HepG2 (cell line): ENCODE data around the gene ARL16.

Experiments
- DPF2 ChIP-seq: sonication (generic); formaldehyde crosslinking; IDR thresholded peaks from 2 replicates; pipeline ENCODE4 v1.4.0; 2020; ENCODE audit warnings: mild to moderate bottlenecking, low read depth, missing genetic modification reagents, borderline replicate concordance
- HMG20A ChIP-seq: IDR thresholded peaks from 2 replicates; pipeline ENCODE4 v1.6.1; 2016; ENCODE audit warnings: borderline replicate concordance
- KDM4B ChIP-seq: sonication (generic); formaldehyde crosslinking; IDR thresholded peaks from 2 replicates; pipeline ENCODE4 v1.4.0; 2020; ENCODE audit warnings: missing genetic modification reagents
- NR2C2 ChIP-seq: sonication (generic); formaldehyde crosslinking; IDR thresholded peaks from 2 replicates; pipeline ENCODE4 v1.4.0; 2020; ENCODE audit warnings: missing genetic modification reagents, mild to moderate bottlenecking, moderate library complexity, borderline replicate concordance
- POLR2A ChIP-seq, 2 experiments: IDR thresholded peaks; 2 replicates each; pipeline ENCODE4 v1.6.1; 2011; ENCODE audit warnings: low read depth in 2 of 2, low read length in 2 of 2, mild to moderate bottlenecking in 1 of 2, moderate library complexity in 1 of 2; ENCODE audit not compliant: insufficient read depth in 1 of 2
- RFX5 ChIP-seq: IDR thresholded peaks from 2 replicates; pipeline ENCODE4 v1.6.1; 2011; ENCODE audit warnings: low read depth, low read length, improper control_type of control experiment
- SCMH1 ChIP-seq: sonication (generic); formaldehyde crosslinking; IDR thresholded peaks from 2 replicates; pipeline ENCODE4 v1.9.0; 2021; ENCODE audit warnings: missing genetic modification reagents, mild to moderate bottlenecking, borderline replicate concordance
- SMC3 ChIP-seq: IDR thresholded peaks from 2 replicates; pipeline ENCODE4 v1.6.1; 2011; ENCODE audit warnings: low read length, improper control_type of control experiment
- TCF7 ChIP-seq: sonication (generic); IDR thresholded peaks from 2 replicates; pipeline ENCODE4 v1.6.1; 2016; ENCODE audit warnings: antibody characterized with exemption, low read depth
- ZNF263 ChIP-seq: sonication (generic); formaldehyde crosslinking; IDR thresholded peaks from 2 replicates; pipeline ENCODE4 v1.4.0; 2020; ENCODE audit warnings: missing genetic modification reagents
- TF ChIP-seq, protein P1 (sequence below): sonication (generic); formaldehyde crosslinking; IDR thresholded peaks from 2 replicates; pipeline ENCODE4 v1.5.0; 2020; ENCODE audit warnings: mild to moderate bottlenecking, missing genetic modification reagents, moderate library complexity

DNA sequence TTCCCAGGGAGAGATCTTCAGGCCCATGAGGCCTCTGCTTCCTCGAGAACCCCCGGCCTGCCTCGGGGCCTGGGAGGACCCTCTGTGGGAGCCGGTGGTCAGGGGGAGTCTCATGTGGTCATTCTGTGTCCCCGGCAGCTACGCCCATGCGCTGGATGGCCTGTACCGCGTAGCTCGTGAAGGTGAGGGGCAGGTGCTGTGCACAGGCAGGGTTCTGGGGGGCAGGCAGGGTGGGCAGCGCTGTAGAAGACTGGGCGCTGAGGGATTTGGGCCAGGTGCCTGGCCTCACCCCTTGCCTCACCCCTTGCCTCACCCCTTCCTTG, 33.0 kb upstream of the ARL16 start:
- TF ChIP-seq TCF7 (no peak), SMC3 (no peak), ZNF263 (CRISPR knock-in tag) (no peak), SCMH1 (no peak), DPF2 (no peak), POLR2A (IDR thresholded peaks at IDR 0.05; ENCODE audit: insufficient read depth in 1 of 2, low read depth in 2 of 2, low read length in 2 of 2) (no peak), RFX5 (no peak), KDM4B (CRISPR knock-in tag) (no peak), HMG20A (CRISPR knock-in tag) (no peak), NR2C2 (CRISPR knock-in tag) (no peak)
- TF ChIP-seq, protein P1, sequence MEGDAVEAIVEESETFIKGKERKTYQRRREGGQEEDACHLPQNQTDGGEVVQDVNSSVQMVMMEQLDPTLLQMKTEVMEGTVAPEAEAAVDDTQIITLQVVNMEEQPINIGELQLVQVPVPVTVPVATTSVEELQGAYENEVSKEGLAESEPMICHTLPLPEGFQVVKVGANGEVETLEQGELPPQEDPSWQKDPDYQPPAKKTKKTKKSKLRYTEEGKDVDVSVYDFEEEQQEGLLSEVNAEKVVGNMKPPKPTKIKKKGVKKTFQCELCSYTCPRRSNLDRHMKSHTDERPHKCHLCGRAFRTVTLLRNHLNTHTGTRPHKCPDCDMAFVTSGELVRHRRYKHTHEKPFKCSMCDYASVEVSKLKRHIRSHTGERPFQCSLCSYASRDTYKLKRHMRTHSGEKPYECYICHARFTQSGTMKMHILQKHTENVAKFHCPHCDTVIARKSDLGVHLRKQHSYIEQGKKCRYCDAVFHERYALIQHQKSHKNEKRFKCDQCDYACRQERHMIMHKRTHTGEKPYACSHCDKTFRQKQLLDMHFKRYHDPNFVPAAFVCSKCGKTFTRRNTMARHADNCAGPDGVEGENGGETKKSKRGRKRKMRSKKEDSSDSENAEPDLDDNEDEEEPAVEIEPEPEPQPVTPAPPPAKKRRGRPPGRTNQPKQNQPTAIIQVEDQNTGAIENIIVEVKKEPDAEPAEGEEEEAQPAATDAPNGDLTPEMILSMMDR (CRISPR knock-in tag): no peak
